Right cardiac atrium (tissue), 5 donors: Measurements from ENCODE around the gene CHRNB2. TPM values are rescaled to one million over a fixed set of nuclear protein-coding genes. Genes with fewer than 3 reads are reported as not detected.
"Not testable (repeated sequence)": the region's sequence is repeated elsewhere in the genome, so short reads cannot be mapped to it uniquely, and the experiment has no call there.

Experiments used
- ATAC-seq, 2 donors: fragments of 200-7000 bp; cut with Tn5 transposase; one replicate each; pipeline versions ENCODE4 v1.8.0 to v1.9.1; 2020; ENCODE audit warnings: moderate library complexity in 2 of 2, mild to moderate bottlenecking in 1 of 2
- DNase-seq, 3 donors: peaks; one replicate each; pipeline ENCODE4 v3.0.0-alpha.2; 2020
- H3K27ac ChIP-seq: one replicate; pipeline ENCODE4 v1.5.1; 2013; ENCODE audit warnings: mild to moderate bottlenecking, low read length, control low read depth, moderate library complexity
- H3K27me3 ChIP-seq: one replicate; pipeline ENCODE4 v1.6.1; 2013; ENCODE audit not compliant: control insufficient read depth, insufficient read depth
- H3K4me1 ChIP-seq: one replicate; pipeline ENCODE4 v1.6.1; 2013; ENCODE audit warnings: low read length; ENCODE audit not compliant: control insufficient read depth, insufficient read depth
- H3K4me3 ChIP-seq: one replicate; pipeline ENCODE4 v1.5.1; 2013; ENCODE audit warnings: low read length, control low read depth
- H3K9me3 ChIP-seq: one replicate; pipeline ENCODE4 v1.6.1; 2013; ENCODE audit warnings: low read length; ENCODE audit not compliant: control insufficient read depth
- WGBS: extraction: QIAGEN DNeasy Blood & Tissue Kit; methylation state at CpG from one replicate; pipeline ENCODE4 v1.1.7; 2013; 5-methylcytosine and 5-hydroxymethylcytosine counted together
- intact Hi-C, 4 donors: fragments of 100-400 bp; cut with DNase I; formaldehyde crosslinking; loops; one replicate each; pipeline versions ENCODE4 v1.11.0 to v1.14.0; 2022 to 2023
- long read RNA-seq, 4 donors: library from polyadenylated mRNA; unstranded; transcript quantifications; one replicate each; pipeline ENCODE4 v2.0.0, GENCODE V29; 2020 to 2021
- polyA plus RNA-seq: library from polyadenylated mRNA; stranded (reverse); fragments of 200-250 nt; gene quantifications from one replicate; pipeline ENCODE4 v1.2.3, GENCODE V29; 2013
- total RNA-seq, 4 donors: library from RNA; stranded (reverse); fragmentation: NEBNext Ultra II Directional; extraction: Animal tissue kit (Norgen Biotek cat#: 25700); gene quantifications; one replicate each; pipeline ENCODE4 v1.2.1, GENCODE V29; 2021
- donor health status: healthy with polysubstance abuse.
- donor health status: DM: no; HTN: yes; CAD: no.
- donor health status: DM: no; HTN: no; CAD: no.
- donor health status: DM: no; HTN: yes; CAD: no; lungs with severe emphysema.
- donor health status: DM: yes; HTN: yes; CAD: no.

The CHRNB2 gene
- not detected for total RNA-seq
- 0.07 TPM for polyA plus RNA-seq
- long read RNA-seq, donor 1: 0 reads
- long read RNA-seq, donor 2: 0 reads
- long read RNA-seq, donor 3: 0 reads
- long read RNA-seq, donor 4: 0 reads

GRCh38 chr1:154567386-154568156 lies at the start of gene CHRNB2:
TSS of gene CHRNB2 (plus strand) at chr1:154567778. CDS start at chr1:154568045, 267 bp downstream.
- intact Hi-C loops: loop anchor here in 3 of 4 donors (10.0 kb wide), 2 partner anchors 187 to 307 kb away; partner anchors contain the start of gene KCNN3 (in 2 of the 3)
- H3K4me3 ChIP-seq: no peak within 1 kb of the TSS
- 3% methylated on average over 53 of the region's 53 CpGs for WGBS
- H3K27ac ChIP-seq: no peak within 1 kb of the TSS
- no peaks in the 10 kb centered on the region for H3K9me3 ChIP-seq
- H3K4me1 ChIP-seq: no peaks in the 10 kb centered on the region
- peak; percentile 93 for ATAC-seq
- H3K27me3 ChIP-seq: no peaks in the 10 kb centered on the region
- DNase-seq: peak; percentile 72 to 90 (median 89)

GRCh38 chr1:154519591-154519991 lies 48.0 kb upstream of the CHRNB2 start:
- 53% methylated on average over 9 of the region's 9 CpGs for WGBS
- DNase-seq (peak in 1 of 3 donors; percentile 26), ATAC-seq (peak; percentile 67 to 76)
- Histone ChIP-seq H3K9me3 (no peaks in the 10 kb centered on the region), H3K27ac (peak overlapping the region; percentile 72), H3K4me3 (no peak overlapping the region), H3K4me1 (peaks cover 7% of the 10 kb centered on the region), H3K27me3 (no peaks in the 10 kb centered on the region)
- intact Hi-C loops: no loop called here

DNA sequence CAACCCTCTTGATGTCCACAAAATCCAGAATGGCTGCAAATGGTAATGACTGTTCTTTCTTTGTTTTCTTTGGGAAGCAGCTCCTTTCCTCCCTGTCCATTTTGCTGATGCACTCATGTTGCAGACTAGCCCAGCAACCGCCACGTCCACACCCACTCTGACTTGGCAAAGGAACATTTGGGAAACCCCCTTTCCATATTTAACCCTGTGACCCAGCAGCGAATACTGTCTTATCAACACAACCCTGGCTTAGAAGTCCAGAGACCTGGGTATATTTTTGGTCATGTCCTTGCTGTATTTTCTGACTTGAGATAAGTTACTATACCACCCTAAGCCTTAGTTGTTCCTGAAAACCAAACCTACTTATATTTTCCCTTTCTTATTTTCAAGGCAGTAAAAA lies 47.2 kb upstream of the CHRNB2 start:
- Histone ChIP-seq H3K27me3 (no peaks in the 10 kb centered on the region), H3K27ac (peak overlapping the region; percentile 72), H3K4me1 (peaks cover 7% of the 10 kb centered on the region), H3K4me3 (no peak overlapping the region), H3K9me3 (no peaks in the 10 kb centered on the region)
- ATAC-seq (peak; percentile 74 to 86), DNase-seq (peak in 1 of 3 donors; percentile 54)
- intact Hi-C loops: no loop called here
- WGBS: 12% methylated on average over 3 of the region's 3 CpGs

GRCh38 chr1:154521695-154522094 lies 45.9 kb upstream of the CHRNB2 start:
- DNase-seq (no peak), ATAC-seq (no peak)
- Histone ChIP-seq H3K4me1 (peaks cover 7% of the 10 kb centered on the region), H3K9me3 (no peaks in the 10 kb centered on the region), H3K4me3 (no peak overlapping the region), H3K27ac (no peak overlapping the region), H3K27me3 (no peaks in the 10 kb centered on the region)
- intact Hi-C loops: no loop called here
- WGBS: 42% methylated on average over 3 of the region's 3 CpGs

GRCh38 chr1:154524881-154525280 lies 42.7 kb upstream of the CHRNB2 start:
- Histone ChIP-seq H3K27ac (no peak overlapping the region), H3K9me3 (no peaks in the 10 kb centered on the region), H3K4me1 (peaks cover 2% of the 10 kb centered on the region), H3K4me3 (no peak overlapping the region), H3K27me3 (no peaks in the 10 kb centered on the region)
- intact Hi-C loops: no loop called here
- DNase-seq: no peak
- ATAC-seq: no peak

DNA sequence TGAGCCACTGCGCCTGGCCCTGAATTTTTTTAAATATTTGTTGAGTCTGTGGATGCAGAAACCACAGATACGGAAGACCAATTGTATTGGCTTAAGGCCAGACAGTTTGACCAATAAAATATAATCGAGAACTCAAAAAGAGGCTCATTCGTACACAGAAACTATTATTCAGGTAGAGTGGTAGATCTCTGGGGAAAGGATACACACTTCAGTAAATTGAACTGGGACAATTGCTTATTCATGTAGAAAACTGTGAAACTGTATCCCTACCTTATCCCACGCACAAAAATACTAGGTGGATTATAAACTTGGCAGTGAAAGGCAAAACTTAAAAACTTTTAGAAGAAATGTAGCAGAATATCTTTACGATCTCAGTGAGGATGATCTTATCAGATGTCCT lies 40.4 kb upstream of the CHRNB2 start:
- H3K4me3 ChIP-seq: no peak overlapping the region
- WGBS: 75% methylated on average over 6 of the region's 6 CpGs
- H3K9me3 ChIP-seq: no peaks in the 10 kb centered on the region
- DNase-seq (no peak), ATAC-seq (no peak)
- no peaks in the 10 kb centered on the region for H3K4me1 ChIP-seq
- H3K27me3 ChIP-seq: no peaks in the 10 kb centered on the region
- no peak overlapping the region for H3K27ac ChIP-seq
- intact Hi-C loops: no loop called here

DNA sequence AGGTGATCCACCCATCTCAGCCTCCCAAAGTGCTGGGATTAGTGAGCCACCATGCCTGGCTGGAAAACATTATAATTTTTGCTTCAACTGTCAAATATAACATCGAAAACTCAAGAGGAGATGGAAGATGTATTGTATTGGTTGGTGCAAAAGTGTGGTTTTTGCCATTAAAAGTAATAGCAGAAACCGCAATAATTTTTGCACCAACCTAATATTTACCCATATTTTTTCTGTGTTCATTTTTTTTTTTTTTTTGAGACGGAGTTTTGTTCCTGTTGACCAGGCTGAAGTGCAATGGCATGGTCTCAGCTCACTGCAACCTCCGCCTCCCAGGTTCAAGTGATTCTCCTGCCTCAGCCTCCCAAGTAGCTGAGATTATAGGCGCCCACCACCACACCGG lies 38.3 kb upstream of the CHRNB2 start:
- Histone ChIP-seq H3K4me1 (no peaks in the 10 kb centered on the region), H3K4me3 (no peak overlapping the region), H3K9me3 (no peaks in the 10 kb centered on the region), H3K27me3 (no peaks in the 10 kb centered on the region), H3K27ac (no peak overlapping the region)
- no peak for ATAC-seq
- WGBS: 93% methylated on average over 6 of the region's 6 CpGs
- no peak for DNase-seq
- intact Hi-C loops: no loop called here

DNA sequence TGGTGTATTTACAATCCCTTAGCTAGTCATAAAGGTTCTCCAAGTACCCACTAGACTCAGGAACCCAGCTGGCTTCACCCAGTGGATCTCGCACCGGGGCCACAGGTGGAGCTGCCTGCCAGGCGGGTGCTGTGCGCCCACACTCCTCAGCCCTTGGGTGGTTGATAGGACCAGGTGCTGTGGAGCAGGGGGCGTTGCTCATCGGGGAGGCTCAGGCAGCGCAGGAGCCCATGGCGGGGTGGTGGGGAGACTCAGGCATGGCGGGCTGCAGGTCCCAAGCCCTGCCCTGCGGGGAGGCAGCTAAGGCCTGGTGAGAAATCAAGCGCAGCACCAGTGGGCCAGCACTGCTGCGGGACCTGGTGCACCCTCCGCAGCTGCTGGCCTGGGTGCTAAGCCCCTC lies 35.6 kb upstream of the CHRNB2 start:
- intact Hi-C loops, H3K4me1 ChIP-seq: not testable (repeated sequence)

DNA sequence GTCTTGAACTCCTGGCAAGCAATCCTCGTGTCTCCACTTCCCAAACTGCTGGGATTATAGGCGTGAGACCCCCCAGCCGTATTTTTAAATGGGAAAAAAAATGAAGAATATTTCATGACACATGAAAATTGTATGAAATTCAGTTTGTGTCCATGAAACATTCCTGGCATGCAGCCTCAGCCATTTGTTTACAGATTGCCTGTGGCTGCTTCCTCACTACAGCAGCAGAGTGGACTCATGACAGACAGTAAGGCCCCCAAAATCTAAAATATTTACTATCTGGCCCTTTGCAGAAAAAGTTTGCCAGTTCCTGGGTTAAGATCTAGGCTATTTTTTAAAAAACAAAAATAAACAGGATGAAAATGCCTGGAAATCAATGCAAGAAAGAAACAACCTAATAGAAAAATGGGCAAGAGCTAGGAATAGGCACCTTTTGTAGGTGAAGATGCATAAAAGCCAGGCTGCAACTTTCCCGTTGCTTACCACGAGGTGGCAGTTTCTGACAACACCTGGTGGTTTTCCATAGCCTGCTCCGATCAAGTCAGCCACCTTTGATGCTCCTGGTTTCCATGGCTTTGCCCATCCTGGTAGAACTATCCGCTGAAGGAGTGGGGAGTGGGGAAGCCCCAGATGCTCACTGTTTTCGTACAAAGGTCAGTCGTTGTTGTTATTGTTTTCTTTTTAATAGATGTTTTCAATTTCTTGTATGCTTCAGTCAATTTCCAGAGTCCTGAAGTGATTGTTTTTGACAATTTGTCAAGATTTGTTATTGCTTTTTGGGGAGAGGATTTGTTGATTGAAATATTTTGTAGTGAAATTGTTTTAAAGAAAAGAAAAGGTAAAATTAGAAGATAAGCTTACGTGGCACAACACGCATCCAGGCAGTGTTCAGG lies 33.4 kb upstream of the CHRNB2 start:
- intact Hi-C loops: no loop called here
- Histone ChIP-seq H3K27me3 (no peaks in the 10 kb centered on the region), H3K9me3 (no peaks in the 10 kb centered on the region), H3K27ac (no peak overlapping the region), H3K4me1 (no peaks in the 10 kb centered on the region), H3K4me3 (no peak overlapping the region)
- DNase-seq (no peak), ATAC-seq (no peak)
- 71% methylated on average over 11 of the region's 11 CpGs for WGBS

More for the DNA sequence above, 35.6 kb upstream of the CHRNB2 start:
- H3K4me3 ChIP-seq, H3K27me3 ChIP-seq, H3K27ac ChIP-seq, DNase-seq, H3K9me3 ChIP-seq, ATAC-seq: not testable (repeated sequence)
- 97% methylated on average over 13 of the region's 13 CpGs for WGBS

DNA sequence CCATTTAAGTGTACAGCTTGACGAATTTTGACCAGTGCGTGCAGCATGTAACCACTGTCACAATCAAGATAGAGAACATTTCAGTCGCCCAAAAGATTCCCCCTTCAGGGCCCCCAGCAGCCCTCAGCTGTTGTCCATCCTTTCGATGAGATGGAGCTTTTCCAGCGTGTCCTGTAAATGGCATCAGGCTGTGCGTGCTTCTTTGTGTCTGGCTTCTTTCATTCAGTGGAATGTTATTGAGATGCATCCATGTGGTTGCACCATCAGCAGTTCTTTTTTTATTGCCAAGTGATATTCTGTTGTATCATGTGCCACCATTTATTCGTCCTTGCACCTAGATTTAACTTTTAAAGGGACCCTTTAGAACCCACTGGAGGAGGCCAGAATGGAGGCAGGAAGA lies 31.0 kb upstream of the CHRNB2 start:
- Histone ChIP-seq H3K27ac (no peak overlapping the region), H3K27me3 (no peaks in the 10 kb centered on the region), H3K4me3 (no peak overlapping the region), H3K9me3 (no peaks in the 10 kb centered on the region), H3K4me1 (peaks cover 2% of the 10 kb centered on the region)
- intact Hi-C loops: no loop called here
- WGBS: 77% methylated on average over 7 of the region's 7 CpGs
- ATAC-seq (no peak), DNase-seq (no peak)
